Activated CD8-positive, alpha-beta memory T cell treated with anti-CD3 and anti-CD28 coated beads for 1 hour (primary cell): ENCODE data around the gene ABCC1.
"Not testable (repeated sequence)": the region's sequence is repeated elsewhere in the genome, so short reads cannot be mapped to it uniquely, and the experiment has no call there.

Experiments used
- DNase-seq, 2 donors: peaks; one replicate each; pipeline ENCODE4 v3.0.0-alpha.2; 2020; ENCODE audit warnings: low read depth in 1 of 2; ENCODE audit errors: extremely low read depth in 1 of 2

The ABCC1 gene

GRCh38 chr16:16133943-16134604, 184.7 kb downstream of the ABCC1 start:
- no peak for DNase-seq

- no peak for DNase-seq
These were observed 187.2 kb downstream of the ABCC1 start for GRCh38 chr16:16136588-16136987.

GRCh38 chr16:16137110-16137509, 187.7 kb downstream of the ABCC1 start:
- no peak for DNase-seq

- no peak for DNase-seq
These were observed 188.7 kb downstream of the ABCC1 start for GRCh38 chr16:16138034-16138635.

- DNase-seq: no peak
These were observed 189.6 kb downstream of the ABCC1 start for GRCh38 chr16:16139061-16139460.

- DNase-seq: no peak
These were observed 190.4 kb downstream of the ABCC1 start for GRCh38 chr16:16139806-16140205.

GRCh38 chr16:16140537-16140936, 191.1 kb downstream of the ABCC1 start:
- DNase-seq: no peak

- DNase-seq: no peak
These were observed 191.7 kb downstream of the ABCC1 start for GRCh38 chr16:16141141-16141540.

GRCh38 chr16:16141784-16142396, 192.5 kb downstream of the ABCC1 start:
- no peak for DNase-seq

- no peak for DNase-seq
These were observed 193.8 kb downstream of the ABCC1 start for GRCh38 chr16:16143038-16143763.

- no peak for DNase-seq
These were observed 194.5 kb downstream of the ABCC1 start for GRCh38 chr16:16143931-16144330.

- DNase-seq: no peak
These were observed 195.0 kb downstream of the ABCC1 start for GRCh38 chr16:16144416-16144815.

- no peak for DNase-seq
These were observed 195.9 kb downstream of the ABCC1 start for GRCh38 chr16:16145286-16145685.

- DNase-seq: no peak
These were observed 197.2 kb downstream of the ABCC1 start for GRCh38 chr16:16146380-16147315.

GRCh38 chr16:16147316-16147999, 198.0 kb downstream of the ABCC1 start:
- DNase-seq: no peak

- not testable (repeated sequence) for DNase-seq
These were observed 198.7 kb downstream of the ABCC1 start for GRCh38 chr16:16148000-16148599.

- no peak for DNase-seq
These were observed 199.3 kb downstream of the ABCC1 start for GRCh38 chr16:16148755-16149154.

GRCh38 chr16:16149710-16150116, 200.3 kb downstream of the ABCC1 start:
- DNase-seq: no peak

GRCh38 chr16:16150117-16150877, 200.9 kb downstream of the ABCC1 start:
- no peak for DNase-seq
